A549 (cell line): Measurements from ENCODE around the gene CMTM4.

Experiments used
- BCL3 ChIP-seq: fragments of >200 bp; sonication (Bioruptor Twin); formaldehyde crosslinking; IDR thresholded peaks from 3 replicates; pipeline ENCODE4 v1.6.1; 2016
- BHLHE40 ChIP-seq: IDR thresholded peaks from 2 replicates; pipeline ENCODE4 v1.6.1; 2012; ENCODE audit warnings: low read depth, low read length, inconsistent platforms
- CHD2 ChIP-seq: fragments of 150-350 bp; IDR thresholded peaks from 2 replicates; pipeline ENCODE4 v1.6.1; 2014; ENCODE audit warnings: low read length; ENCODE audit not compliant: partially characterized antibody
- CTCF ChIP-seq: fragments of >200 bp; sonication (Bioruptor Twin); formaldehyde crosslinking; IDR thresholded peaks from 3 replicates; pipeline ENCODE4 v1.5.1; 2016
- EP300 ChIP-seq, 2 experiments: fragments of >200 bp; sonication (Bioruptor Twin); formaldehyde crosslinking; IDR thresholded peaks; 2 replicates in 1 of 2; 3 replicates in 1 of 2; pipeline ENCODE4 v1.6.1; 2016 to 2017
- KDM1A ChIP-seq: fragments of 200-600 bp; sonication (generic); IDR thresholded peaks from 2 replicates; pipeline ENCODE4 v1.6.1; 2016; ENCODE audit warnings: low read depth, mild to moderate bottlenecking
- USF2 ChIP-seq: fragments of 450-650 bp; IDR thresholded peaks from 2 replicates; pipeline ENCODE4 v1.6.1; 2014; ENCODE audit warnings: antibody characterized with exemption

GRCh38 chr16:66712512-66712911 lies 16.0 kb upstream of the CMTM4 start:
- TF ChIP-seq CTCF (no peak), CHD2 (no peak), USF2 (no peak), BHLHE40 (no peak), BCL3 (no peak), EP300 (IDR thresholded peaks at IDR 0.05) (no peak), KDM1A (no peak)
